K562 (cell line): Measurements from ENCODE around the gene TRPC4AP.

ENCODE experiments used
- MAX ChIP-seq: sonication (generic); formaldehyde crosslinking; IDR thresholded peaks from 2 replicates; pipeline ENCODE4 v1.9.0; 2022; ENCODE audit warnings: mild to moderate bottlenecking, missing genetic modification reagents
- MIER1 ChIP-seq: fragments of 450-650 bp; IDR thresholded peaks from 2 replicates; pipeline ENCODE4 v1.6.1; 2016; ENCODE audit warnings: antibody characterized with exemption, mild to moderate bottlenecking, low read depth
- POLR2A ChIP-seq: fragments of 450-650 bp; conservative IDR thresholded peaks from 2 replicates; pipeline ENCODE4 v1.6.1; 2016
- SIN3A ChIP-seq, 2 experiments: fragments of 150-350 bp in 1 of 2; IDR thresholded peaks; 2 replicates each; pipeline ENCODE4 v1.6.1; 2011 to 2016; ENCODE audit warnings: borderline replicate concordance in 2 of 2, low read depth in 2 of 2, low read length in 2 of 2, mild to moderate bottlenecking in 2 of 2, moderate library complexity in 2 of 2; ENCODE audit not compliant: control insufficient read depth in 1 of 2
- SREBF2 ChIP-seq: sonication (generic); formaldehyde crosslinking; IDR thresholded peaks from 2 replicates; pipeline ENCODE4 v1.4.0; 2020; ENCODE audit warnings: mild to moderate bottlenecking, missing genetic modification reagents
- SRF ChIP-seq, 2 experiments: fragments of 250-450, 450-650 bp in 1 of 2; sonication (Bioruptor Pico) in 1 of 2; sonication (generic) in 1 of 2; formaldehyde crosslinking; IDR thresholded peaks; 2 replicates each; pipeline versions ENCODE4 v1.5.0 to v1.5.1; 2020 to 2022; ENCODE audit warnings: mild to moderate bottlenecking in 1 of 2, missing genetic modification reagents in 1 of 2
- TBL1XR1 ChIP-seq, 2 experiments: IDR thresholded peaks; 2 replicates each; pipeline ENCODE4 v1.6.1; 2012; ENCODE audit warnings: improper control_type of control experiment in 2 of 2, low read length in 2 of 2, mild to moderate bottlenecking in 1 of 2
- ZC3H8 ChIP-seq: fragments of 450-650 bp; IDR thresholded peaks from 2 replicates; pipeline ENCODE4 v1.6.1; 2017
- ZNF175 ChIP-seq: fragments of 200-800 bp; sonication (Bioruptor generic); IDR thresholded peaks from 2 replicates; pipeline ENCODE4 v1.6.1; 2016; ENCODE audit warnings: low read depth, mild to moderate bottlenecking, missing genetic modification characterization, missing compliant biosample characterization
- ZNF23 ChIP-seq: fragments of 250-450 bp; sonication (Bioruptor Pico); IDR thresholded peaks from 2 replicates; pipeline ENCODE4 v1.4.0; 2020; ENCODE audit warnings: mild to moderate bottlenecking
- ZNF57 ChIP-seq: fragments of 450-650 bp; formaldehyde crosslinking; IDR thresholded peaks from 2 replicates; pipeline ENCODE4 v1.4.0; 2020; ENCODE audit warnings: mild to moderate bottlenecking, moderate library complexity
- TF ChIP-seq, protein P1 (sequence below): fragments of 250-450 bp; sonication (Bioruptor Pico); IDR thresholded peaks from 2 replicates; pipeline ENCODE4 v1.8.0; 2021; ENCODE audit warnings: borderline replicate concordance, mild to moderate bottlenecking, moderate library complexity; ENCODE audit not compliant: poor library complexity, severe bottlenecking

- no peak for TF ChIP-seq TBL1XR1 (IDR thresholded peaks at IDR 0.05; ENCODE audit: low read length in 2 of 2)
- TF ChIP-seq SIN3A (IDR thresholded peaks at IDR 0.05; ENCODE audit: borderline replicate concordance in 2 of 2, control insufficient read depth in 1 of 2, low read depth in 2 of 2, low read length in 2 of 2) = no peak
- TF ChIP-seq ZNF57 (CRISPR knock-in tag) = no peak
- TF ChIP-seq ZNF175 (CRISPR knock-in tag) = no peak
- no peak for TF ChIP-seq POLR2A
- TF ChIP-seq MAX (CRISPR knock-in tag) = no peak
- TF ChIP-seq SREBF2 (CRISPR knock-in tag) = no peak
- TF ChIP-seq SRF (CRISPR knock-in tag; IDR thresholded peaks at IDR 0.05) = no peak
- TF ChIP-seq ZC3H8 = no peak
- TF ChIP-seq, protein P1, sequence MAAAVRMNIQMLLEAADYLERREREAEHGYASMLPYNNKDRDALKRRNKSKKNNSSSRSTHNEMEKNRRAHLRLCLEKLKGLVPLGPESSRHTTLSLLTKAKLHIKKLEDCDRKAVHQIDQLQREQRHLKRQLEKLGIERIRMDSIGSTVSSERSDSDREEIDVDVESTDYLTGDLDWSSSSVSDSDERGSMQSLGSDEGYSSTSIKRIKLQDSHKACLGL (CRISPR knock-in tag) = no peak
- no peak for TF ChIP-seq MIER1
- TF ChIP-seq ZNF23 (CRISPR knock-in tag) = no peak
These were observed 91.5 kb downstream of the TRPC4AP start for GRCh38 chr20:35000922-35001595.
